GM12873 (cell line): Measurements from ENCODE around the gene DLGAP1.

Experiments used
- CTCF ChIP-seq: IDR thresholded peaks from 2 replicates; pipeline ENCODE4 v1.5.1; 2012; ENCODE audit warnings: low read depth, mild to moderate bottlenecking, moderate library complexity, low read length, control low read depth; ENCODE audit not compliant: insufficient read depth; ENCODE audit errors: missing control alignments

Gene DLGAP1

GRCh38 chr18:3875376-3875775 lies 579.7 kb downstream of the DLGAP1 start:
- no peak for TF ChIP-seq CTCF

GRCh38 chr18:3874581-3874980 lies 580.5 kb downstream of the DLGAP1 start:
- no peak for TF ChIP-seq CTCF

GRCh38 chr18:3874125-3874524 lies 581.0 kb downstream of the DLGAP1 start:
- no peak for TF ChIP-seq CTCF

GRCh38 chr18:3873698-3874097 lies 581.4 kb downstream of the DLGAP1 start:
- no peak for TF ChIP-seq CTCF

GRCh38 chr18:3873211-3873610 lies 581.9 kb downstream of the DLGAP1 start:
- TF ChIP-seq CTCF: no peak

- no peak for TF ChIP-seq CTCF
These were observed 582.5 kb downstream of the DLGAP1 start for GRCh38 chr18:3872641-3873040.

- no peak for TF ChIP-seq CTCF
These were observed 583.4 kb downstream of the DLGAP1 start for GRCh38 chr18:3871687-3872086.
